Activated gamma-delta T cell treated with Interleukin-2 at 50 U/mL for 16 hours (primary cell): ENCODE measurements around the gene TRIM45.
A peak's percentile ranks its signal among the peaks of the same experiment; 100 is the strongest.

ENCODE experiments used
- DNase-seq: peaks from one replicate; pipeline ENCODE4 v3.0.0-alpha.2; 2020

TRIM45 gene

DNA sequence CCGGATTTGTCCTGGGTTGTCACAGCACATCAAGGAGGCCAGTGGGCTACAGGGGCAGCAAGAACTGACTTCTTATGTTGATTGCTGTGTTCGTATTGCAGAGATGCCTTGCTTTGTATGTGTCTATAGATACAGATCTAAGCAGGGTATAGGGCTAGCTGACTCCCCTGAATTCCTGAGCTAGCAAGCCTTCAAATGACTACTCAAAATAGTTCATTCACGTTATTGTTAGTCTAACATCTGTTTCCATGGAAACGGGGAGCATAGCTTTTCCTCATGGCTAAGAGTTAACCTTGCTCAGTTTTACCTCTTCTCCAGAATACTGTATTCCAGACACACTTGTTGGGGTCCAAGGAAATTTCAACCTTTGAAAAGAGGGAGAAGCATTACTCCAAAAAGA lies 24.1 kb downstream of the TRIM45 start:
- no peak for DNase-seq

DNA sequence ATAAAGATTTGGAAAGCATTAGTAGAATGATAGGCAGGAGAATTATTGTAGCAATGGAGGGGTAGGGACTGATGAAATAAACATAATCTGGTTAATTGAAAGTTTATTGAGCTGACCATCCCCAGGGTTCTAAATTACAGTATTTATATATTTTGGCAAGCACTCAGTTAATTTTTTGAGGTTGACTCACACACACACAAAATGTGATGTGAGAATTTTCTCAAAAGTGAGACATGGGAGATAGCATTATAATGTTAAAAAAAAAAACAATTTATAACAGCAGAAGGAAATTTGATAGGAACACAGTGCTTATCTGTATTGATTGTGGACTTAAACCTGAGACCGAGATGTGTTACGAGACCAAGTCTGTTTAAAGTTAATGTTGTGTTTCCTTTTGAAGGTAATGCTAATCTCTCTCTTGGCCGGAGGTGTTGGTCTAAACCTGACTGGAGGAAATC lies 24.6 kb downstream of the TRIM45 start:
- DNase-seq = no peak

DNA sequence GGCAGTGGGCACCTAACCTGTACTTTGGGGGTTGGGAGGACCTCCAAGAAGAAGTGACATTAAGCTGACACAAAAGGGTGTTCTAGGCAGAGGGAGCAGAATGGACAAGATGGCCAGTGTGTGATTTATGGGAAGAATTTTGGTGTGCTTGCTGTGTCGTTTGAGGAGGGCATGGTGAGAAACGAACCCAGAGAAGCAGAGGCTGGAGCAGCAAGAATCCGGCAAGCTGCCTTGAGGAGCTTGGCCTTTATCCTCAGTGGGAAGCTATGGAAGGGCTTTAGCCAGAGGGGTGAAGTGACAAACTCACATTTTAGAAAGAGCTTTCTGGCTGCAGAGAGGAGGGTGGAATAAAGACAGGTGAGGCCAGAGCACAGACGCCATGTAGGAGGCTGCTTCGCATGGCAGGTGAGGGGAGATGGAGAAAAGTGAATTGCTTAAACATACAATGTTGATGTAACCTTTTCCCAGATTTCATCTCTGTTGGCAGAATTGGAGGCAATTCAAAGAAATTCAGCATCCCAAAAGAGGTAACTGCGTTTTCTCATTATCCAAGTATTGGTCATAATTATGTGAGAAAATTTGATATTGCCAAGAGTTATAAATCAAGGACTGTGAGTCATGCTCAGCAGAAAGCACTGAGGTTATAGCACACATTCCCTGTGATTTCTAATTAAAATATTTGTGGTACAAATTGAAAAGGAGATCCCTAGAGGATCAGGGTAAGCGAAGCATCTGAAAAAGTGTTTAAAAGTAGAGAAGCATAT lies 26.5 kb downstream of the TRIM45 start:
- no peak for DNase-seq

DNA sequence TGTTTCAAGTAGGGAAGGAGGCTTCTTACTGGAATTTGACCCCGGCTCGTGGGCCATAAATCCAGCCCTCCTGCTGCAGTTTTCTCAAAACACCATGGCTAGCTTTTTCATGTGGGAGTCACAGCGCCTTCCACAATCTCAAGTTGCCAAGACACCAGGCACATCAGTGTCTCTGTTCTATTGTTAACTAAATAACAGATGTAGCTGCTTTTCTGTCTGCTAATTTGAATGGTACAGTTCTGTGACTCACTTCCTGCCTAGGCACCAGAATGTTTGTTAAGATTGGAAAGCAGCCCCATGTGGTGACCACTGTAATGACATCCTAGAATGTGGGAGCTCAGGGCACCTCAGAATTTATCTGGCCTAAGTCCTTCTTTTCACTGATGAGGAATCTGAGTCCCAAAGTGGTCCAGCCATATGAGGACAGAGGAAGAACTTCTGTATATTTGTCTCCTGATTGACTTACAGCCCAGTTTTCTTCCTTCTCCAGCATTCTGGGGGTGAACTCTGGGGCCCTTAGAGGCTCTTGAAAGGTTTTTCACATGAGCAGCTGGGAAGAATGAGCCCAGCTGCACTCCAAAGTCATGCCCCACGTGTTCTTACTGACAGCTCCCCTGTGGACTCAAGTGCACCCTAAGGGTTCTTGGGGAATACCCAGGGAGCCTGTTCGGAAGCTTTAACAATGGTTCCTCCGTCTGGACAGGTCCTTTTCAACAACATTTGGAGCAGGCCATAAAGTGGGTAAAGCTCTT lies 27.5 kb downstream of the TRIM45 start:
- DNase-seq = peak; percentile 22

DNA sequence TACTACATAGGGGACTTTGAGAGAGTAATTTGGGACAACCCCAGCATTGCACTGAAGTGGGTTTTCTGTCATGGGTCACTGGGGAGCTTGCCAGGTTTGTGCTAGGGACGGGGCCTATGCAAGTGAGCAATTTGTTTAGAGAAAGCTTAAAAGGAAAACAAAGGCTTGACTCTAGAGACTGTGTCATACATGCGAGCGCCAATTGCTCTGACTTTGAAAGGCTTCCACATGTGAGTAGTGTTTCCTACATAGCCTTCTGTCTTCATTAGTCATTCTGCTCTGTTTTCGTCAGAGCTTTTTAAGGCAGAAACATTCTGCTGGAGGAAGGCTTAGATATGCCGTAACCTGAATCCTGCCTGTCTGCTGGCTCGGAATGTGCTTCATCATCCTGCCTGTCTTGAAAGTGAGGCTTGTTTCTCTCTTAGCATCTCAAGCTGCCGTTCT lies 28.4 kb downstream of the TRIM45 start:
- DNase-seq = no peak

DNA sequence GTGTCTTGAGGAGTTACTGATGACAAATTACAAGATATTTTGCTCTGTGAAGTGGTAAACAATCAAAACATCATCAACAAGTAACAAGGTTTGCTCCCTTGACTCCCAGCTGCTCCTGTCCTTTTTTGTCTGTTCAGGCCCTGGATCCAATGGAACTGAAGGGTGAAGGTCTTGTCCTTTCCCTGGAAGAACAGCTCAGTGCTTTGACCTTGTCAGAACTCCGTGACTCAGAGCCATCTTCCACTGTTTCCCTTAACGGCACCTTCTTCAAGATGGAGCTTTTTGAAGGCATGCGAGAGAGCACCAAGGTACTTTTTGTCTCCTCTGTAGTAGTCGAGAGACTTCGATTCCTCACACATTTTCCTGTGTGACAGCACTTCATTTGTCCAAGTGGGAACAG lies 29.0 kb downstream of the TRIM45 start:
- no peak for DNase-seq

DNA sequence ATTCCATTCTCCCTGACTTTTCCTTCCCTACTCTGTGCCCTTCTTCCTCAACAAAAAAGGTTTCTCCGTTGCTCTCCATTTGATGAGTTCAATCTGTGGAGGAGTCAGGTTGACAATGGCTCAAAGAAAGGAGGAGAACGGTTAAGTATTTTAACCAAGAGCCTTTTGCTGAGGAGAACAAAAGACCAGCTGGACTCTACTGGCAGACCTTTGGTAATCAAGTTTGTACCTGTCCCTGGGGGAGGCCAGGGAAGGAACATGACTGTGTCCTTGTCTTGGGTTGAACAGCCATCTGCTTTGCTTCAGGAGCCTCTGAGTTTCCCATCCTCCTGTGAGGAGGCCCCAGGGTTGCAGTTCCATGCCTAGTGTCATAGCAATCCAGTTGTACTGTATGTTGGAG lies 31.6 kb downstream of the TRIM45 start:
- DNase-seq = no peak

DNA sequence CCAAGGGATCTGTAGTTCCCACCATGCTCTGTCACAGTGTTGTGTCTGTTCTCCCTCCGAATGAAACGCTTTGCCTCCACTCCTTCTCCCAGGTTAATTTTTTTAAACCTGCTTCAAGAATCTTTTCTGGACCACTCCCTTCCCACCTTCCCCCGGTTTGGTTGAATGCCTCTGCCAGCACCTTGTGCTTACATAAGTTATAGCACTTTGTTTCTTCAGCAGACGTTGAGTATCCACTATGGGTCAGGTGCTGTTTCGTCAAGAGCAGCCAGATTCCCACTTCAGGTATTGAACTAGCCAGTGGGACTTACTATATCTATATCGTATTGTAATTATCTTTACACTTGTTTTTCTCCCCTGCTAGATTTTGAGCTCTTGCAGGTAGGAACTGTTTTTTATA lies 33.9 kb downstream of the TRIM45 start:
- no peak for DNase-seq

DNA sequence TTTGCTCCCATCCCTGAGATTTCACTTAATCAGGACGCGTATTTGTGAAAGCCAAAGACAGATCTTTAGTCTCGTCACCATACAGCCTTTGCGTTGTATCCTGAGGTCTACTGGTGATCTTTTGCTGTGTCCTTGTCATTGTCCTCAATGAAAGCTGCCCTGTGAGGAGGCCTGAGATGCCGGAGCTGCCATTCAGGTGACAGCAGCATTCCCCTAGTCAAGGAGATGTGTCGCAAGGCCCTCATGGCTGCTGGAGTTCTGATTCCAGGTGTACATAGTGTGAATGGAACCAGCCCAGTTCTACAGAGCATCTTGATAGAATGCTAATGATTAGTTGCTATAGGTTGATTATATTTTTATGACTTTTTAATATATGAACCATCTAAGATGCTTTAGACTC lies 37.3 kb downstream of the TRIM45 start:
- no peak for DNase-seq

DNA sequence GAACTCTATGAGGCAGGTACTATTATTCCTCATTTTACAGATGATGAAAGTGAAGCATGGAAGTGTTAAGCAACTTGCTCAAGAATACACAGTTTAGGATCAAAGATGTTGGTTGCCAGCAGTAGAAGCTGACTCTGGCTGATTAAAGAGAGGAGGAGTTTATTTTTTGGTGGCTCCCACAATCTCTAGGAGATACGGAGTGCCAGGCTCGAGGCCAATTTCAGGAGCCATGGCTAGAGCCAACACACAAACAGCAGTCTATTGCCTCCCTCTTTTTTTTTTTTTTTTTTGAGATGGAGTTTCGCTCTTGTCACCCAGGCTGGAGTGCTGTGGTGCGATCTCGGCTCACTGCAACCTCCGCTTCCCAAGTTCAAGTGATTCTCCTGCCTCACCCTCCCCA lies 41.8 kb downstream of the TRIM45 start:
- DNase-seq = no peak

DNA sequence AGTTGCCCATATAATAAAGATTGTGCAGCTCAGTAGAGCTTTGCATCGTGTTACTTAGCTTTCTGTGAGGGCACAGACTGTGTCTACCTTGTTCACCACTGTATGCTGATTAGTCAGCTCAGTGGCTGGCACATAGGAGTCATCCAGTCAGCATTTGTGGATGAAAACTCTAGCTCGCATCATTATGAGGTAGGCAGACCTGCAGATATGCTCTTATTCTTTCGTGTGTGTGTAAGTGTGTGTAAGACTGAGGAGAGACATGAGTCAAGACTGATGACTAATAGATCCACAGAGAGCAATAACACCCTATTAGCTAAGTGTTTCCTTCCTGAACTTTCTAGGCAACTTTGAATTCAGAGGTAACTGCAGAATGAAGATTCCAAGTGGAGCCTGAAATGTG lies 44.3 kb downstream of the TRIM45 start:
- DNase-seq = no peak

DNA sequence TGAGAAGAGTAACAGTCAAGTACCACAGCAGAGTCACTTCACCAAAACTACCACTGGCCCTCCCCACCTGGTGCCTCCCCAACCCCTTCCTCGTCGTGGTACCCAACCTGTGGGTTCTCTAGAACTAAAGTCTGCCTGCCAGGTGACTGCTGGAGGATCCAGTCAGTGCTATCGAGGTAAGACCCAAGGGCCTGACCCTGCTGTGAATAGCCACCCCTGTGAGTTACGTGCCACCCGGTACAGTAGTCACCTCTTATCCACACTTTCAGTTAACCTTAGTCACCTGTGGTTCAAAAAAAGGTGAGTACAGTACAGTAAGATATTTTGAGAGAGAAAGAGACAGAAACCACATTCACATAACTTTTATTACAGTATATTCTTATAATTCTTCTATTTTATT lies 44.9 kb downstream of the TRIM45 start:
- DNase-seq = no peak

DNA sequence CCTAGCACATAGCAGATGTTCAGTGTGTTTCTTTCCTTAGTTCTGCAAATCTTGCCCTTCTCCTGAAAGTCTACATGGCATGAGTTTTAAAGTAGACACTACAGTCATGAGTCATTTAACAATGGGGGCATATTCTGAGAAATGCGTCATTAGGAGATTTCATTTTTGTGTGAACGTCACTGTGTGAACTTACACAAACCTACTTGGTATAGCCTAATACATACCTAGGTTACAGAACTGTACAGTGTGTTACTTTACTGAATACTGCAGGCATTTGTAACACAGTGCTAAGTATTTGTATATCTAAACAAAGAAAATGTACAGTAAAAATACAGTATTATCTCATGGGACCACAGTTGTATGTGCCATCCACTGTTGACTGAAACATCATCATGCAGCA lies 51.4 kb downstream of the TRIM45 start:
- no peak for DNase-seq

DNA sequence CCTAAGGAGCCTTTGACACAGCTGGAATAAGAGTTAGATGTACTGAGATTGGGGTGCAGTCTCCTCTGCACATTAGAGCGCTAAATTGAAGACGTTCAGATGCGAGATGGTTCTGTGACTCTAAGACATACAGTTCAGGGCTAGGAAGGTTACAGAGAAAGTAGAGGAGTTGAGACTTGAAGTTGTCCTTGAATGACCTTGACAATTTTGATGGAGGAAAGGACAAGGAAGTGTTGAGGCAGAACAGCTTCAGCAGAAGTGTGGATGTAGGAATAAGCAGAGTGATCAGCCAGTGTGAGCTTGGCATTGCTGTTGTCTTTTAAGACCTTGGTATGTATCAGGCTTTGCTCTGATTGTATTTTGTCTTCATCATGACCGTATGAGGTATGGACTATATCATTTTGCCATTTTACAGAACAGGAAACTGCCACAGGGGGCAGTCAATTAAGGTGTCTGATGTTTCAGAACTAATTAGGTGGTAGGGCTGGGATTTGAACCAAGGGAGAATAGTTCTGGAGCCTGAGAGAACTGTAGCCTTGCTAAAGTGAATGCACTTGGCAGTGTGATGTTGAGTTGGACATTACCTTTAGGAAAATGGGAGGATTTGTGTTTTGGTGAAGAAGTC lies 52.2 kb downstream of the TRIM45 start:
- DNase-seq = no peak

DNA sequence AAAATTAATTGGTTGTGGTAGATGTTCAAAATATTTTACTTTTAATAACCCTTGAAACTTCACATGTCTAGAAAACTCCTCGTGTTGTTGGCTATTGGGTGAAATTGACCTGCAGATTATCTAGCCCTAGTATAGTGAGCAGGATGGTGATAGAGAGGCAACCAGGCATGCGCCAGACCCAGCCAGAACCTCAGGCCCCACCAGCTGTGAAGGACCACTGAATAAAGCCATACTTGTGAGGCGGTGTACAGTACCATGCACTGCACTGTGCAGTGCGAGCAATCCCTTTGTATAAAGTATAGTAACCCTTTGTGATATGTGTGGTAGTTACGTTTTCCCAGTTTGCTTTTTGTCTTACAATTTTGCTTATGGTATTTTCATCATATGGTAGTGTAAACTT lies 53.0 kb downstream of the TRIM45 start:
- no peak for DNase-seq

DNA sequence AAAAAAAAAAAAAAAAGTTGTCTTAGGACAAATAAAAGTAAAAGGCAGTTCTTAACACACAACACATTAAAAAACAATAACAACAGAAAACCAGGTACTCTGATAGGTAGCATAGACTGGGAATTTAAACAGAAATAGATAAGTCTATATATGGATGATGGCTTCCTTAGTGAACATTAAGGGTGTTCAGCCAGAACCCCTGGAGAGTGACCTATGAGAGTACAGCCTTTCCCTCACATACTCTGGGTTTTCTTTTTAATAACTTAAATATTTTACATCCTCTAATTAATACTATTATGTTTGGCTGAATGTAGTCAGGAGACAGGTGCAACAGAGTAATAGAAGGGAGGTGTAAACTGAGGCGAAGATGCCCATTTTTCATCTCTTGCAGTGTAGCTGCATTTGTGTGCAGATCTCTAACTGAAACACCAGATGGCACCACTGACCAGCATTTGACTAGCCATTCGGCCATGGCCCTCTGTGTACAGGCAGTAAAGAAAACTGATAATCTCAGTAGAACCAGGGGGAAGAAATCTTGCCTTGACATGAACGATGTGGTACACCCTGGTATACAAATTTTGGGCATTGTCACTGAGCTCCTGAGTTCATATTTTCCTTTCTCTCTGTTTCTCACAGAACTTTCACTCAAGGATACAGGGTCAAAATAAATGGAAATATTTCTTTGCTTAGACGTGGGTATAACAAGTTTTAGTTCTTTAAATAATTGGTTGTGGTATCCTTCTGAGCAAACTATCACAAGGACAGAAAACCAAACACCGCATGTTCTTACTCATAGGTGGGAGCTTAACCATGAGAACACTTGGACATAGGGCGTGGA lies 53.8 kb downstream of the TRIM45 start:
- DNase-seq = peak; percentile 33

DNA sequence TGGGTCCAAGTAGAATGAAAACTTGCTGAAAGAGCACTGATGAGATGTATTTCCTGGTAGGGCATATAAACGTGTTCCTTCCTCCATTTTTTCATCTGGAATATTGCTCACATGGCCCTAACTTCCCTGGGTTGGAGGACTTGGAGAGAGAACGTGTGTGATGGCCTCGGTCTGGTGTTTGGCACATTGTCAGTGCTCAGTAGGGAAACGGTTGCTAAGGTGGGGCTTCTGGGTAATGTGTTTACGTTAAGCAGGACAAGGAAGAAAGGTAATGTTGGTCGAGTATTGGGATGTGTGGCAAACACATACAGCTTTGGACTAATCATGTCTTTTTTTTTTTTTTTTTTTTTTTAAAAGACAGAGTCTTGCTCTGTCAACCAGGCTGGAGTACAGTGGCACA lies 55.2 kb downstream of the TRIM45 start:
- DNase-seq = no peak

DNA sequence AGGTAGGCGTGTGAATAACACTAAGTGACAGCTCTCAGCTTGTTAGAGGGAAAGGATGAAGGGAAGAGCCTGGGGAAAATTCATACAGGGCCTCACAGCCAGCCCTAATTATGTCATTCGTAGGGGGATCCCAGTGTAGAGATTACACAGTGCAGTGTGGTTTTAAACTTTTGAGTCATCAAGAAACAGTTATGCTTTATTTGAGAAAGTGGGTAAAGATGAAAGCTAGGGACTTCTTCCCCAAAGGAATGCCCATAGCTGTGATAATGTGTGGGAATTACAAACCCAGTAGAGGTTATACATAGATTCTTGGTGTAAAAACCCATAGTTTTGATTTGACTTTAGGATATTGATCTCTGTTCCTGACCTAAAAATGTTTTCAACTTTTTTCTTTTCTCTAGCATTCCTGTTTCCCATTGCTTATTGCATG lies 59.5 kb downstream of the TRIM45 start:
- no peak for DNase-seq
